ENCODE results near the gene EXT2.

GRCh38 chr11:44167046-44167445, 71.6 kb downstream of the EXT2 start:
- TF ChIP-seq POLR2A (IDR thresholded peaks at IDR 0.05) (no peak), CTCF (IDR thresholded peaks at IDR 0.05) (no peak)
